Gastrocnemius medialis (tissue), 4 donors: ENCODE measurements around the gene USP16. TPM values are rescaled to one million over a fixed set of nuclear protein-coding genes. Genes with fewer than 3 reads are reported as not detected.

Experiments used
- ATAC-seq, 2 donors: fragments of 150-250 bp; one replicate each; pipeline ENCODE4 v1.9.1; 2016
- DNase-seq, 2 donors: peaks; one replicate each; pipeline ENCODE4 v3.0.0-alpha.2; 2019
- H3K27ac ChIP-seq, 4 donors: fragments of 200-600 bp; sonication (generic); 1 replicate in 1 of 4; 2 replicates in 3 of 4; pipeline ENCODE4 v1.5.1; 2016 to 2018; ENCODE audit warnings: mild to moderate bottlenecking in 2 of 4, moderate library complexity in 1 of 4
- H3K27me3 ChIP-seq, 3 donors: fragments of 200-600 bp; sonication (generic) in 2 of 3; 1 replicate in 1 of 3; 2 replicates in 2 of 3; pipeline versions ENCODE4 v1.5.1 to v1.6.0; 2016 to 2019; ENCODE audit warnings: mild to moderate bottlenecking in 1 of 3, moderate library complexity in 1 of 3
- H3K36me3 ChIP-seq, 2 donors: fragments of 200-600 bp; sonication (generic) in 1 of 2; one replicate each; pipeline ENCODE4 v1.5.1; 2017 to 2018
- H3K4me1 ChIP-seq, 2 donors: fragments of 200-600 bp; sonication (generic) in 1 of 2; one replicate each; pipeline ENCODE4 v1.5.1; 2016 to 2017; ENCODE audit warnings: mild to moderate bottlenecking in 2 of 2
- H3K4me3 ChIP-seq, 4 donors: fragments of 200-600 bp; sonication (generic) in 3 of 4; 1 replicate in 1 of 4; 2 replicates in 3 of 4; pipeline ENCODE4 v1.5.1; 2016 to 2019; ENCODE audit warnings: mild to moderate bottlenecking in 2 of 4
- H3K9me3 ChIP-seq, 3 donors: fragments of 200-600 bp; sonication (generic) in 2 of 3; 1 replicate in 1 of 3; 2 replicates in 2 of 3; pipeline ENCODE4 v1.5.1; 2016 to 2019
- POLR2A ChIP-seq, 2 donors: fragments of 450-650 bp; IDR thresholded peaks; one replicate each; pipeline ENCODE4 v1.6.1; 2017; ENCODE audit warnings: antibody characterized with exemption in 2 of 2, mild to moderate bottlenecking in 2 of 2, moderate library complexity in 2 of 2
- in situ Hi-C, 4 donors: fragments of 200-750 bp; cut with MboI; loops; one replicate each; pipeline versions ENCODE4 v1.15.0 to v1.8.0; 2017; ENCODE audit warnings: low sequenced_read_pairs in 4 of 4
- intact Hi-C: fragments of 100-400 bp; cut with DNase I; formaldehyde crosslinking; loops from one replicate; pipeline ENCODE4 v1.15.1; 2023; ENCODE audit warnings: low total_unique reads
- total RNA-seq, 4 donors: library from RNA; depleted of rRNA; stranded (reverse); fragments of >200 nt; gene quantifications; one replicate each; pipeline versions ENCODE4 v1.1.0 to v1.2.3, GENCODE V29; 2016
- TF ChIP-seq, protein P1 (sequence below), 5 experiments: fragments of 450-650 bp in 3 of 5; fragments of 200-600 bp in 2 of 5; sonication (generic) in 2 of 5; IDR thresholded peaks in 4 of 5; conservative IDR thresholded peaks in 1 of 5; 1 replicate in 4 of 5; 2 replicates in 1 of 5; pipeline ENCODE4 v1.5.1; 2016 to 2019; ENCODE audit warnings: antibody characterized with exemption in 5 of 5, mild to moderate bottlenecking in 3 of 5, moderate library complexity in 3 of 5

The USP16 gene
- total RNA-seq, 4 donors from 2014 or later = 25.0 to 37.2 (median 32.1) TPM

DNA sequence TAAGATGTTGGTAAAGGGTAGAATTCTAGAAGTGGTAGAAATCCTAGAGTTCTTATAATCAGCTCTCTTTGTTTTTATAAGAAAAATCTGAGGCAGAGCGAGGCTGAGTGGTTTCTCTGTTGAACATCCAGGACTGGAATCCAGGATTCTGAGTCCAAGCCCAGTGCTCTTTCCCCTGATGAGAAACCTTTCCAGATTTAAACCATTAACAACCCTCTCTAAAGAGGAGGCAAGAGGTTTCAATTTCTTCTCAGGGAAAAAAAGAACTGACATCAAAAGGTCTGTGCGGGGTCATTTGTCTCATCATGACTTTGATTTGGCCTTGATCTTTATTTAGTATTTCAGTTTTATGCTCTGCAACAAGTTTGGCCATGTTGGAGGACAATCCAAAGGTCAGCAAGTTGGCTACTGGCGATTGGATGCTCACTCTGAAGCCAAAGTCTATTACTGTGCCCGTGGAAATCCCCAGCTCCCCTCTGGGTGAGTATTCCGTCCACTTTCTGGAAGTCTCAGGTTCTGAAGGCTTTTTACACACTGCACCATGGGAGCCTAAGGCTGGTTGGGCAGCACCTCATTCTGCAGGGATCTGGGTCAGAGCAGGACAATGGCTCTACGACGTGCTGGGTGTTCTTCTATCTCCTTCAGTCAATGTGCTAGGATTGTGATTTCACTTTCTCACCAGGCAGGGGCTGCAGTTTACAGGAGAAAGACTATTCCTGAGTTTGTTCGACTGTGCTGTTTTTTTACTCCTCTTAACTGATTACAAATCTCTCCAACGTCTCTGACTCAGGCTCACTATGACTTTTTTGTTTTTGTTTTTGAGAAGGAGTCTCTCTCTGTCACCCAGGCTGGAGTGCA, 67.9 kb downstream of the USP16 start:
- peaks cover 5 to 16% of the 10 kb centered on the region in 2 donors for H3K4me1 ChIP-seq
- TF ChIP-seq, protein P1, sequence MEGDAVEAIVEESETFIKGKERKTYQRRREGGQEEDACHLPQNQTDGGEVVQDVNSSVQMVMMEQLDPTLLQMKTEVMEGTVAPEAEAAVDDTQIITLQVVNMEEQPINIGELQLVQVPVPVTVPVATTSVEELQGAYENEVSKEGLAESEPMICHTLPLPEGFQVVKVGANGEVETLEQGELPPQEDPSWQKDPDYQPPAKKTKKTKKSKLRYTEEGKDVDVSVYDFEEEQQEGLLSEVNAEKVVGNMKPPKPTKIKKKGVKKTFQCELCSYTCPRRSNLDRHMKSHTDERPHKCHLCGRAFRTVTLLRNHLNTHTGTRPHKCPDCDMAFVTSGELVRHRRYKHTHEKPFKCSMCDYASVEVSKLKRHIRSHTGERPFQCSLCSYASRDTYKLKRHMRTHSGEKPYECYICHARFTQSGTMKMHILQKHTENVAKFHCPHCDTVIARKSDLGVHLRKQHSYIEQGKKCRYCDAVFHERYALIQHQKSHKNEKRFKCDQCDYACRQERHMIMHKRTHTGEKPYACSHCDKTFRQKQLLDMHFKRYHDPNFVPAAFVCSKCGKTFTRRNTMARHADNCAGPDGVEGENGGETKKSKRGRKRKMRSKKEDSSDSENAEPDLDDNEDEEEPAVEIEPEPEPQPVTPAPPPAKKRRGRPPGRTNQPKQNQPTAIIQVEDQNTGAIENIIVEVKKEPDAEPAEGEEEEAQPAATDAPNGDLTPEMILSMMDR (IDR thresholded peaks at IDR 0.05 in 4 of 5, conservative IDR thresholded peaks at IDR 0.05 in 1 of 5) = no peak
- no peak for TF ChIP-seq POLR2A (IDR thresholded peaks at IDR 0.05)
- intact Hi-C loops = no loop called here
- peak in 1 of 2 donors; percentile 45 for ATAC-seq
- no peaks in the 10 kb centered on the region for H3K9me3 ChIP-seq
- in situ Hi-C loops = loop anchor here in 1 of 4 donors (25.0 kb wide), 1 partner anchor 195 kb away; the partner anchor contains the start of gene BACH1
- no peaks in the 10 kb centered on the region for H3K27me3 ChIP-seq
- no peaks in the 10 kb centered on the region for H3K36me3 ChIP-seq
- peak overlapping the region; percentile 21 to 37 (median 26) for H3K27ac ChIP-seq
- no peak for DNase-seq
- H3K4me3 ChIP-seq = no peak overlapping the region

DNA sequence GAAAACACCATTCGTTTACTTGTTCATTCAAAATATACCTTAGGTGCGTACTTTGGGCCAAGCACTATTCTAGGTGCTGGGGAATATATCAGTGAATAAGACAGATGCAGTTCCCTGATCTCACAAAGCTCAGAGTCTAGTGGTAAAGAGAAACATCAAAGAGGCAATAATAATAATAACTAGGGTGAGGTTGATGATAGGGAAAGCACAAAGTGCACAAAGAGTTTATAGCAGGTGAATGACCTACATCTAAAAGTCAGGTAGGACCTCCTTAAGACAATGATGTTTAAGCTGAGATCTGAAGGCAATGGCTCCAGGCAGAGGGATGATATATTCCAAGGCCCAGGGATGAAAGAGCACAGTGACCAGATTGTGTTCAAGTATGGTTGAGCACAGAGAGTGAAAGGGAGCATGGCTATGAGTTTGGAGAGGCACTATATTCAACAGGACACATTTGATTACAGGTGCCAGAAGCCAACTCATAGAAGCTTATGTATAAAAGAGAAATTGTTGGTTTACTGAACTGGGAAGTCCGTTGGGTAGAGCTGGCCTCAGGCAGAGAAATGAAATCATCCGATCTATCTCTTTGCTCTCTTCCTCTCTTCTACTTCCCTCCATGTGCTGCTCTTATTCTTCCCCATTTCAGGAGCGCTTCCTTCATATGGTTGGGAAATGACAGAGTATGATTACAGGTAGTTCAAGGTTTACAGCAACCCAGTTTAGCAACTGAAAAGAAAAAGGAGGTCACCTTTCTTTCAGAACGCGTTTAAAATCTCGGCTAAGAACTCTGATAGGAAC, 71.9 kb downstream of the USP16 start:
- H3K4me1 ChIP-seq = peaks cover 5 to 14% of the 10 kb centered on the region in 2 donors
- H3K9me3 ChIP-seq = no peaks in the 10 kb centered on the region
- in situ Hi-C loops = loop anchor here in 1 of 4 donors (25.0 kb wide), 1 partner anchor 191 kb away; the partner anchor contains the start of gene BACH1
- no peak for DNase-seq
- no peak overlapping the region for H3K27ac ChIP-seq
- intact Hi-C loops = no loop called here
- no peaks in the 10 kb centered on the region for H3K27me3 ChIP-seq
- no peak for TF ChIP-seq POLR2A (IDR thresholded peaks at IDR 0.05)
- TF ChIP-seq, protein P1 (IDR thresholded peaks at IDR 0.05 in 4 of 5, conservative IDR thresholded peaks at IDR 0.05 in 1 of 5) = no peak
- ATAC-seq = no peak
- H3K4me3 ChIP-seq = no peak overlapping the region
- H3K36me3 ChIP-seq = no peaks in the 10 kb centered on the region

DNA sequence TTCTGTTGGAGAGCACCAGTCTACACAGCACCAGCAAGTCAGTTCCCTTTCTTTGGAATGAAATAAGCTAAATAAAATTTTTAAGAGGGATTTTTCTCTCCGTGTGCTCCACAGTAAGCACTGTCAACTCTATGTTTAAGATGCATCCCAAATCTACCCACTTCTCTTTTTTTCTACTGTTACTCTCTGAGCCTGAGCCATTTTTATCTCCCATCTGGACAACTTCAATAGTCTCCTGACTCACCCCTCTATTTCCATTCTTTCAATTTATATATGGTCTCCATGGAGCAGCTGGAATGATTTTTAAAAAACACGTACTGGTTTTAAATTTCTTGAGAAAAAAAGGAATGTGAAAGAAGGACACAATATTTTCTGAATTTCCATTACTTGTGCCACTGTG, 73.7 kb downstream of the USP16 start:
- intact Hi-C loops (no loop called here), in situ Hi-C loops (loop anchor here in 1 of 4 donors (25.0 kb wide), 1 partner anchor 189 kb away; the partner anchor contains the start of gene BACH1)
- Histone ChIP-seq H3K9me3 (no peaks in the 10 kb centered on the region), H3K4me1 (no peaks in the 10 kb centered on the region), H3K27me3 (no peaks in the 10 kb centered on the region), H3K36me3 (no peaks in the 10 kb centered on the region), H3K27ac (no peak overlapping the region), H3K4me3 (no peak overlapping the region)
- no peak for DNase-seq
- no peak for TF ChIP-seq POLR2A (IDR thresholded peaks at IDR 0.05)
- TF ChIP-seq, protein P1 (IDR thresholded peaks at IDR 0.05 in 4 of 5, conservative IDR thresholded peaks at IDR 0.05 in 1 of 5) = no peak
- no peak for ATAC-seq

DNA sequence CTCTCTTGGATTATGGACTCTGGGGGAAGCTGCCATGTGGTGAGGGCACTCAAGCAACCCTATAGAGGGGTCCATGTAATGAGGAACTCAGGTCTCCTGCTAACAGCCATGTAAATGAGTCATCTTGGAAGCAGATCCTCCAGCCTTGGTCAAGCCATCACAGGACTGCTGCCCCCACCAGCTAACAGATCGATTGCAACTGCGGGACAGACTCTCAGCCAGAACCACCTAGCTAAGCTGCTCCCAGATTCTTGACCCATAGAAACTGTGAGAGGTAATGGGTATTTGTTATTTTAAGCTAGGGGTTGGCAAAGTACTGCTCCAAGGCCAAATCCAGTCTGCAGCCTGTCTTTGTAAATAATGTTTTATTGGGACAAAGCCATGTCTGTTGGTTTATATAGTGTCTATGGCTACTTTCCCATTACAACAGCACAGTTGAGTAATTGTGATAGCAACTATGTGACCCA, 78.4 kb downstream of the USP16 start:
- Histone ChIP-seq H3K27me3 (no peaks in the 10 kb centered on the region), H3K36me3 (no peaks in the 10 kb centered on the region), H3K9me3 (no peaks in the 10 kb centered on the region), H3K4me1 (peaks cover 11 to 13% of the 10 kb centered on the region in 2 donors), H3K27ac (no peak overlapping the region), H3K4me3 (no peak overlapping the region)
- intact Hi-C loops (loop anchor here (5.0 kb wide), 1 partner anchor 54 kb away; no protein-coding TSS in a partner anchor), in situ Hi-C loops (no loop called here)
- TF ChIP-seq POLR2A (IDR thresholded peaks at IDR 0.05) = no peak
- TF ChIP-seq, protein P1 (IDR thresholded peaks at IDR 0.05 in 4 of 5, conservative IDR thresholded peaks at IDR 0.05 in 1 of 5) = no peak
- DNase-seq = no peak
- no peak for ATAC-seq

Other genes with a start within 250 kb of the USP16 start
- gene LTN1, start 31.8 kb upstream of the USP16 start, total RNA-seq = 10 to 100 TPM; 22.7 to 33.3 (median 23.2) TPM
- 10 to 100 TPM; 16.8 to 29.6 (median 26.4) TPM for gene RWDD2B, start 5.3 kb upstream of the USP16 start, total RNA-seq
- gene CCT8, start 49.0 kb downstream of the USP16 start, total RNA-seq = 100 to 1,000 TPM in 2 of 4 donors, 10 to 100 TPM in 2; 91.8 to 119 (median 99.1) TPM
- 10 to 100 TPM in 2 of 4 donors, 1 to 10 TPM in 1, not detected in 1; 4.3 to 17.4 (median 15.5) TPM for gene MAP3K7CL, start 106.0 kb downstream of the USP16 start, total RNA-seq